ENCODE measurements around the gene GLRA2. TPM values are rescaled to one million over a fixed set of nuclear protein-coding genes. Genes with fewer than 3 reads are reported as not detected.

Gene GLRA2
- total RNA-seq, 1 donor from 2014 or later = not detected

GRCh38 chrX:14641681-14642655 lies 112.6 kb downstream of the GLRA2 start:
- Mint-ChIP-seq H3K4me3 (ENCODE audit: unreplicated experiment) (no peak overlapping the region), H3K4me1 (ENCODE audit: low read depth) (no peaks in the 10 kb centered on the region), H3K27ac (ENCODE audit: unreplicated experiment) (no peak overlapping the region), H3K9me3 (ENCODE audit: low read depth) (peaks cover 8% of the 10 kb centered on the region), H3K36me3 (ENCODE audit: low read depth) (no peaks in the 10 kb centered on the region), H3K27me3 (ENCODE audit: low read depth) (no peaks in the 10 kb centered on the region)
- TF ChIP-seq CTCF (IDR thresholded peaks at IDR 0.05) = no peak
- DNase-seq (ENCODE audit: low spot score) = no peak

- DNase-seq (ENCODE audit: low spot score) = no peak
- H3K27me3 Mint-ChIP-seq (ENCODE audit: low read depth) = no peaks in the 10 kb centered on the region
- no peak overlapping the region for H3K27ac Mint-ChIP-seq (ENCODE audit: unreplicated experiment)
- TF ChIP-seq CTCF (IDR thresholded peaks at IDR 0.05) = no peak
- no peak overlapping the region for H3K4me3 Mint-ChIP-seq (ENCODE audit: unreplicated experiment)
- H3K9me3 Mint-ChIP-seq (ENCODE audit: low read depth) = peaks cover 14% of the 10 kb centered on the region
- H3K4me1 Mint-ChIP-seq (ENCODE audit: low read depth) = no peaks in the 10 kb centered on the region
- H3K36me3 Mint-ChIP-seq (ENCODE audit: low read depth) = no peaks in the 10 kb centered on the region
Observed at GRCh38 chrX:14660970-14661369, 131.6 kb downstream of the GLRA2 start.

- TF ChIP-seq CTCF (IDR thresholded peaks at IDR 0.05) = no peak
- H3K9me3 Mint-ChIP-seq (ENCODE audit: low read depth) = peaks cover 9% of the 10 kb centered on the region
- H3K27ac Mint-ChIP-seq (ENCODE audit: unreplicated experiment) = no peak overlapping the region
- no peak for DNase-seq (ENCODE audit: low spot score)
- no peaks in the 10 kb centered on the region for H3K27me3 Mint-ChIP-seq (ENCODE audit: low read depth)
- H3K4me3 Mint-ChIP-seq (ENCODE audit: unreplicated experiment) = no peak overlapping the region
- H3K36me3 Mint-ChIP-seq (ENCODE audit: low read depth) = no peaks in the 10 kb centered on the region
- peaks cover 11% of the 10 kb centered on the region for H3K4me1 Mint-ChIP-seq (ENCODE audit: low read depth)
Observed at GRCh38 chrX:14670819-14671218, 141.5 kb downstream of the GLRA2 start.

GRCh38 chrX:14672611-14673172 lies 143.4 kb downstream of the GLRA2 start:
- no peak for TF ChIP-seq CTCF (IDR thresholded peaks at IDR 0.05)
- no peak for DNase-seq (ENCODE audit: low spot score)
- Mint-ChIP-seq H3K36me3 (ENCODE audit: low read depth) (no peaks in the 10 kb centered on the region), H3K9me3 (ENCODE audit: low read depth) (peaks cover 18% of the 10 kb centered on the region), H3K4me1 (ENCODE audit: low read depth) (peaks cover 16% of the 10 kb centered on the region), H3K27ac (ENCODE audit: unreplicated experiment) (no peak overlapping the region), H3K4me3 (ENCODE audit: unreplicated experiment) (no peak overlapping the region), H3K27me3 (ENCODE audit: low read depth) (no peaks in the 10 kb centered on the region)

- Mint-ChIP-seq H3K9me3 (ENCODE audit: low read depth) (peaks cover 13% of the 10 kb centered on the region), H3K27ac (ENCODE audit: unreplicated experiment) (peak overlapping the region; percentile 76)
- DNase-seq (ENCODE audit: low spot score) = no peak
Observed at GRCh38 chrX:14673236-14673635, 143.9 kb downstream of the GLRA2 start.

More at GRCh38 chrX:14673236-14673635, 143.9 kb downstream of the GLRA2 start:
- no peaks in the 10 kb centered on the region for H3K36me3 Mint-ChIP-seq (ENCODE audit: low read depth)
- H3K4me1 Mint-ChIP-seq (ENCODE audit: low read depth) = peaks cover 16% of the 10 kb centered on the region
- no peak overlapping the region for H3K4me3 Mint-ChIP-seq (ENCODE audit: unreplicated experiment)
- H3K27me3 Mint-ChIP-seq (ENCODE audit: low read depth) = no peaks in the 10 kb centered on the region
- no peak for TF ChIP-seq CTCF (IDR thresholded peaks at IDR 0.05)
